Nephron progenitor cell (in vitro differentiated cells): Measurements from ENCODE around the gene ZNF211.
A peak's percentile ranks its signal among the peaks of the same experiment; 100 is the strongest.

ENCODE experiments used
- DNase-seq: peaks from one replicate; pipeline ENCODE4 v3.0.0; 2021
- H3K27ac Mint-ChIP-seq: 2 replicates; pipeline ENCODE4 v1.8.0; 2021; ENCODE audit warnings: mild to moderate bottlenecking, moderate library complexity, mixed read lengths
- H3K27me3 Mint-ChIP-seq: 2 replicates; pipeline ENCODE4 v1.8.0; 2021; ENCODE audit warnings: mild to moderate bottlenecking, low read depth, mixed read lengths; ENCODE audit not compliant: poor library complexity
- H3K36me3 Mint-ChIP-seq: 2 replicates; pipeline ENCODE4 v1.8.0; 2021; ENCODE audit warnings: low read depth, mixed read lengths
- H3K4me1 Mint-ChIP-seq: 2 replicates; pipeline ENCODE4 v1.8.0; 2021; ENCODE audit warnings: mixed read lengths
- H3K4me3 Mint-ChIP-seq: 2 replicates; pipeline ENCODE4 v1.8.0; 2021; ENCODE audit warnings: mild to moderate bottlenecking, moderate library complexity, mixed read lengths
- H3K9me3 Mint-ChIP-seq: 2 replicates; pipeline ENCODE4 v1.8.0; 2021; ENCODE audit warnings: mild to moderate bottlenecking, moderate library complexity, mixed read lengths
- CTCF ChIP-seq: fragments of 200-600 bp; sonication (generic); IDR thresholded peaks from 2 replicates; pipeline ENCODE4 v1.5.0; 2021; ENCODE audit warnings: antibody characterized with exemption

Gene ZNF211

GRCh38 chr19:57606931-57607330, 26.0 kb upstream of the ZNF211 start:
- no peaks in the 10 kb centered on the region for H3K4me1 Mint-ChIP-seq
- no peak for TF ChIP-seq CTCF
- peaks cover 92% of the 10 kb centered on the region for H3K36me3 Mint-ChIP-seq
- H3K4me3 Mint-ChIP-seq, result no peak overlapping the region
- H3K27ac Mint-ChIP-seq, result no peak overlapping the region
- H3K9me3 Mint-ChIP-seq, result peaks cover 91% of the 10 kb centered on the region
- no peak for DNase-seq
- H3K27me3 Mint-ChIP-seq, result no peaks in the 10 kb centered on the region

DNA sequence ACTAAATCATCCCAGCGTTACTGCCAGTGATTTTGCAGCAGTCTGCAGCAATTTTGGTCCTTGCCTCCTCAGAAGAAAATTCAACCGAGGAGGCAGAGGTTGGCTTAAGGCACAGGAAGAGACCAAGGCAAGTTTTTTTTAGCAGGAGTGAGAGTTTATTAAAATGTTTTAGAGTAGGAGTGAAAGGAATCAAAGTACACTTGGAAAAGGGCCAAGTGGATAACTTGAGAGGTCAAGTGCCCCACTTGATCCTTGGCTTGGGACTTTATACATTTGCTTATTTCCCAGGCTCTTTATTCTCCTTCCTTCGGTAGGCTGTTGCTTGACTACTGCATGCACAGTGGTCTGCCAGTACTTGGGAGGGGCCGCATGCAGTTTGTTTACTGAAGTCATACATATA, 21.9 kb upstream of the ZNF211 start:
- peaks cover 94% of the 10 kb centered on the region for H3K9me3 Mint-ChIP-seq
- H3K27ac Mint-ChIP-seq, result no peak overlapping the region
- DNase-seq, result no peak
- H3K27me3 Mint-ChIP-seq, result peaks cover 4% of the 10 kb centered on the region
- peaks cover 11% of the 10 kb centered on the region for H3K4me1 Mint-ChIP-seq
- no peak for TF ChIP-seq CTCF
- no peak overlapping the region for H3K4me3 Mint-ChIP-seq
- H3K36me3 Mint-ChIP-seq, result peaks cover 92% of the 10 kb centered on the region

DNA sequence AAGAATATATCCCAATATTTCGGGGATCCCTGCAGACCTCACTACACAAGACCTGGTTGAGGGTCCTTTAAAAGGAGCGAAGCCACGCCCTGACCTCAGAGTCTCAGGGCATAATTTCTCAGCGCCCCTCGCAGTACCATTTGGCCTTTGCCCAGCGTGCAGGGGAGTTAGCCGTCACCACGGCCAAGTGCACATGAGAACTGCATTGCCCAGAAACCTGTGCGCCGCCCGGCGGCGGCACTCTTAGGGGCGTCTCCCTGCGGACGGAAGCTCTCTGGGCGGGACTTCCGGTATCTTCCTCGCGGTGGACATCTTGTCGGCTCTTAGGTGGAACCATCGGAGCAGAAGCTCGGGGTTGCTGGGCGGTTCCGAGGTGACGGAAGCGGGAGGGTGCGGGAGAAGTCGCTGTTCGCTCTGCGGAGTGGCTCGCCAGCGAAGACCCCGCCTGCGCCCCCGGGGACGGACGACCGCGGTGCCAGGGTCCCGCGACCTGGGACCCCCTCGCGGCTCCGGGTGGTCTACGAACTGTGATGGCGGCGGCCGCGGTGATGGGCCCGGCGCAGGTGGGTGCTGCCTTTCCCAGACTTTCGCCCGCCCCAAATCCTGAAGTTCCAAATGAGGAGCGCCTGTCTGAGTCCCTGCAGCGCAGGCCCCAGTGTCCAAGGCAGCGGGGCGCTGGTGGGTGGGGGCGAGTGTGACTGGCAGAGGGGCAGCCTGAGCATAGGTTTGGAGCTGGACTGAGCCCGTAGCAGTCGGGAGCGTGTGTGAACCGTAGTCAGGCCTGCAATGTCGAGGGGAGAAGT, 18.8 kb upstream of the ZNF211 start, which contains the start of gene ZNF134:
Gene ZNF134 (plus strand): TSS at position 302 of the 803 bp plus-strand sequence. CDS start 5,227 bp downstream, outside the sequence.
- H3K4me3 Mint-ChIP-seq, result peak within 1 kb of the TSS; percentile 97

DNA sequence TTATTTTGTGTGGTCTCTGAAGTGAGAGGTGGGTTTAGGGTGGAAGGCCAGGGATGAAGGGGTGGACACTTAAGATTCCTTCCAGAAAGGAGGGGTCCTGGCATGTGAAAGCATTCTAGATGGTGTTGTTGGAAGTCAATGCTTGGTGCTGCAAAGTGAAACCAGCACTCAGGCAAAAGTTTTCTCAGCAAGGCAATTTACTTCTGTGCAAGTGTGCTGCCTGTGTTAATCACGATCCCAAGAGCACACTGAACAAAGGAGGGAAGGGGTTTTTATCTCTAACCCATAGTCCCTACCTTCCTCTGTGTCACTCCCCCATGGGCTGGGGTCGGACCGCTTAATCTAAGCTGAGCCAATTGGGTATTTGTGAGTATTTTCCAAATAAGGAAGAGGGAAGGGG, 17.6 kb upstream of the ZNF211 start:
- DNase-seq, result no peak
- H3K27me3 Mint-ChIP-seq, result peaks cover 4% of the 10 kb centered on the region
- no peak for TF ChIP-seq CTCF
- peak overlapping the region; percentile 97 for H3K4me3 Mint-ChIP-seq
- H3K36me3 Mint-ChIP-seq, result peaks cover 95% of the 10 kb centered on the region
- peaks cover 11% of the 10 kb centered on the region for H3K4me1 Mint-ChIP-seq
- H3K27ac Mint-ChIP-seq, result peak overlapping the region; percentile 91
- peaks cover 99% of the 10 kb centered on the region for H3K9me3 Mint-ChIP-seq

More for the DNA sequence above, 18.8 kb upstream of the ZNF211 start, which contains the start of gene ZNF134:
- peaks cover 4% of the 10 kb centered on the region for H3K27me3 Mint-ChIP-seq
- TF ChIP-seq CTCF, result no peak
- peak within 1 kb of the TSS; percentile 91 for H3K27ac Mint-ChIP-seq
- peaks cover 93% of the 10 kb centered on the region for H3K36me3 Mint-ChIP-seq
- H3K9me3 Mint-ChIP-seq, result peaks cover 95% of the 10 kb centered on the region
- DNase-seq, result peak; percentile 89
- peaks cover 11% of the 10 kb centered on the region for H3K4me1 Mint-ChIP-seq

GRCh38 chr19:57620673-57621348, 12.2 kb upstream of the ZNF211 start:
- Mint-ChIP-seq H3K27me3 (peaks cover 3% of the 10 kb centered on the region), H3K27ac (no peak overlapping the region), H3K9me3 (peaks cover 100% of the 10 kb centered on the region), H3K4me1 (no peaks in the 10 kb centered on the region), H3K36me3 (peaks cover 100% of the 10 kb centered on the region), H3K4me3 (peak overlapping the region; percentile 25)
- no peak for TF ChIP-seq CTCF
- DNase-seq, result no peak
